ENCODE data around the gene OPCML.

GRCh38 chr11:132409573-132410355 is 1122.5 kb downstream of the OPCML start:
- no peak for TF ChIP-seq EZH2phosphoT487 (IDR thresholded peaks at IDR 0.05; ENCODE audit: borderline replicate concordance, low read length)
- no peak for TF ChIP-seq CTCF (IDR thresholded peaks at IDR 0.05; ENCODE audit: low read depth, low read length, poor library complexity, severe bottlenecking)

Data from DOHH2 (cell line).